ENCODE measurements around the gene PSMC3.

Gene PSMC3

DNA sequence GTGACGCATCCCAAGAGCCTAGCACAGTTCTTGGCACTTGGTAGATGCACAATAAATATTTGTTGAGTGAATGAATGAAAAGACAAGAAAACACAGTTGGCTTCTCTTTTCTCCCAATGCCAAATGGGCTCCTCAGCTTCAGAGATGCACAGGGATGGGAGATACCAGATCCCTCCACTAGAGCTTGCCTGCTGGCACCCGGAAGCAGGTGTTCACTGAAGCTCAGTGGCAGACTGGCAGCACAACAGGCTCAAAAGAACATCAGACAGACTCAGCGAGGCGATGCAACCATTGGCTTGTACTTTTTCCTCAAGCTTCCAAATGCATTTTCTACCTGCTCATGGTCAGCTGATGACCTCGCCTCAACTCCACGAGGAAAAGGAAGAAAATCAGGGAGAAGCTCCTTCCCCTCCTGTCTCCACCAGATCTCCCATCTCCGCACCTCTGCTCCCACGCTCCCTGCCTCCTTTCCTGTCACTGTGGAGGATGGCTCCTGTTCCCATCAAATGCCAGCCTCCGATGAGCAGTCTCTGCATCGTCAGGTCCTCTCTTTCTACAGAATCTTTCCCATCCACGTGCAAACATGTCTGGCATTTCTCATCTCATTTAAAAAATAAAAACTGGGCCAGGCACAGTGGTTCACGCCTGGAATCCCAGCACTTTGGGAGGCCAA, 16.9 kb upstream of the PSMC3 start:
- Histone ChIP-seq H3K27ac (ENCODE audit: low read length) (no peak overlapping the region), H3K27me3 (ENCODE audit: control insufficient read depth in 1 of 2, insufficient read depth in 2 of 2, low read length in 2 of 2) (no peaks in the 10 kb centered on the region), H3K9ac (ENCODE audit: low read length in 2 of 2) (no peak overlapping the region), H3K36me3 (ENCODE audit: control insufficient read depth in 2 of 2, insufficient read depth in 2 of 2, low read length in 2 of 2) (no peaks in the 10 kb centered on the region), H3K9me3 (ENCODE audit: control insufficient read depth in 2 of 2, low read length in 2 of 2) (no peaks in the 10 kb centered on the region), H3K4me1 (ENCODE audit: control insufficient read depth, insufficient read depth, low read length) (peaks cover under 1% of the 10 kb centered on the region), H3K4me3 (ENCODE audit: low read length in 2 of 2) (no peak overlapping the region)

DNA sequence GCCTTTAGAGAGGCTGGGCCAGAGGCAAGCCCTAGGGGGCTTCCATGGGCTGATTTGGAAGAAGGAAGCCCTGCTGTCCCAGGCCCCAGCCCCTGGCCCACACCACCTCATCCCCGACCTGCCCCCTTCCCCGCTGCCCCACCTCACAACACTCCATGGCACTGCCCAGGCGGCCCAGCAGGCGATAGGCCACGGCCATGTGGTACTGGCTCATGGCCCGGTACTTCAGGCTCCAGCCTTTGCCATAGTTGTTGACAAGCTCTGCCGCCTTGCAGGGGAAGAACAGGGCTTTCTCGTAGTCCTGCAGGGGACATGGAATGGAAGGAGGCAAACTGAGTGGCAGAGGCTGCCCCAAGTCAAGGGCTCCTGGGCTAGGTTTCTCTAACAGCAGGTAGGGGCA, 16.3 kb upstream of the PSMC3 start:
- Histone ChIP-seq H3K9ac (ENCODE audit: low read length in 2 of 2) (no peak overlapping the region), H3K4me1 (ENCODE audit: control insufficient read depth, insufficient read depth, low read length) (peaks cover 7% of the 10 kb centered on the region), H3K36me3 (ENCODE audit: control insufficient read depth in 2 of 2, insufficient read depth in 2 of 2, low read length in 2 of 2) (no peaks in the 10 kb centered on the region), H3K9me3 (ENCODE audit: control insufficient read depth in 2 of 2, low read length in 2 of 2) (no peaks in the 10 kb centered on the region), H3K4me3 (ENCODE audit: low read length in 2 of 2) (no peak overlapping the region), H3K27me3 (ENCODE audit: control insufficient read depth in 1 of 2, insufficient read depth in 2 of 2, low read length in 2 of 2) (no peaks in the 10 kb centered on the region), H3K27ac (ENCODE audit: low read length) (no peak overlapping the region)

DNA sequence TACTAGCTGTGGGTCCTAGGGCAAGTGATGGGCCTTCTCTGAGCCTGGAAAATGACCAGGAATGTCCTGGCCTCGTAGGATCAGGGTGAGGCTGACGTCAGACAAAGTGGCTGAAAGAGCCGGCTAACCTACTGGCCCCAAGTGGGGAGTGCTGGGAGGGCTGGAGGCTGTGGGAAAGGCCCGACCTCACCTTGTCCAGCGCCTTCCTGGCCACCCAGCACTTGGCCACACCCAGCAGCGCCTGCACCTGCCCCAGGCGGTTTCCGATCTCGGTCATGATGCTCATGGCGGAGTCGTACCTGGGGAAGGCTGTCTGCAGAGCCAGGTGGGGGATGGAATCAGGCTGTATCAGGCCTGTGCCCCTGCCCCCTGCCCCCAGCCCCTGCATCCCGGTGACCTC, 15.2 kb upstream of the PSMC3 start:
- no peaks in the 10 kb centered on the region for H3K27me3 ChIP-seq (ENCODE audit: control insufficient read depth in 1 of 2, insufficient read depth in 2 of 2, low read length in 2 of 2)

DNA sequence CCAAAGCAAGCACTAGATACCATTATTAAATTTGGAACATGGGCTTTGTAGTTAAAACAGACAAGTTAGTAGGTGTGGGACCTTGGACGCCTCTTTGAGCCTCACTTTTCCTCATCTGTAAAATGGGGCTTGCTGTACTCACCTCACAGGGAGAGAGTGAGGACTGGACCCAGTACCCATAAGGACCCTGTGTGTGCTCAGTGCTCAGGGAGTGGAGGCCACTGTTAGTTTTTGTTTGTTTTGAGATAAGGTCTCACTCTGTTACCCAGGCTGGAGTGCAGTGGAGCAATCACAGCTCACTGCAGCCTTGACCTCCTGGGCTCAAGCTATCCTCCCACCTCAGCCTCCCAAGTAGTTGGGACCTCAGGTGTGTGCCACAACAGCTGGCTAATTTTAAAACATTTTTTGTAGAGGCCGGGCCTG, 13.8 kb upstream of the PSMC3 start:
- Histone ChIP-seq H3K27me3 (ENCODE audit: control insufficient read depth in 1 of 2, insufficient read depth in 2 of 2, low read length in 2 of 2) (no peaks in the 10 kb centered on the region), H3K9ac (ENCODE audit: low read length in 2 of 2) (no peak overlapping the region), H3K27ac (ENCODE audit: low read length) (no peak overlapping the region), H3K4me3 (ENCODE audit: low read length in 2 of 2) (no peak overlapping the region), H3K4me1 (ENCODE audit: control insufficient read depth, insufficient read depth, low read length) (peaks cover 8% of the 10 kb centered on the region), H3K36me3 (ENCODE audit: control insufficient read depth in 2 of 2, insufficient read depth in 2 of 2, low read length in 2 of 2) (no peaks in the 10 kb centered on the region), H3K9me3 (ENCODE audit: control insufficient read depth in 2 of 2, low read length in 2 of 2) (no peaks in the 10 kb centered on the region)

More for the DNA sequence above, 15.2 kb upstream of the PSMC3 start:
- Histone ChIP-seq H3K9me3 (ENCODE audit: control insufficient read depth in 2 of 2, low read length in 2 of 2) (no peaks in the 10 kb centered on the region), H3K27ac (ENCODE audit: low read length) (no peak overlapping the region), H3K9ac (ENCODE audit: low read length in 2 of 2) (no peak overlapping the region), H3K4me1 (ENCODE audit: control insufficient read depth, insufficient read depth, low read length) (peaks cover 8% of the 10 kb centered on the region), H3K36me3 (ENCODE audit: control insufficient read depth in 2 of 2, insufficient read depth in 2 of 2, low read length in 2 of 2) (no peaks in the 10 kb centered on the region), H3K4me3 (ENCODE audit: low read length in 2 of 2) (no peak overlapping the region)

DNA sequence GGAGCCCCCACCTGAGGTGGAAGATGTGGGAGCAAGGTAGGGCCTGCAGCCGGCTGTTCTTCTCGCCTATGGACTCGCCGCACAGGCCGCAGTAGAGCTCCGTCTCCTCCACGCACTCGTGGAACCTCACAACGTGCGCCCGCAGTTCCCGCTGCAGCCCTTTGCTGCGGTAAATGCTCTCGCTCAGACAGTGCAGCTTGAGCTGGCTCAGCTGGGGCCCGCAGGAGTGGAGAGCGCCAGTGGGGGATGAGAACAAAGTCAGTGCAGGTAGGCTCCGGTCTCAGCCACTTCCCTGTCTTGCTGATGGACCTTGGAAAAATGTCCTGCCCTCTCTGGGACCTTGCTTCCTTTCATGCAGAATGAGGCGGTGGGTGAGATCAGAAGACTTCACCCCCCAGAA, 12.5 kb upstream of the PSMC3 start:
- H3K27me3 ChIP-seq (ENCODE audit: control insufficient read depth in 1 of 2, insufficient read depth in 2 of 2, low read length in 2 of 2), result no peaks in the 10 kb centered on the region
- H3K4me1 ChIP-seq (ENCODE audit: control insufficient read depth, insufficient read depth, low read length), result peaks cover 12% of the 10 kb centered on the region
- H3K27ac ChIP-seq (ENCODE audit: low read length), result no peak overlapping the region
- H3K9ac ChIP-seq (ENCODE audit: low read length in 2 of 2), result no peak overlapping the region
- H3K36me3 ChIP-seq (ENCODE audit: control insufficient read depth in 2 of 2, insufficient read depth in 2 of 2, low read length in 2 of 2), result no peaks in the 10 kb centered on the region
- no peaks in the 10 kb centered on the region for H3K9me3 ChIP-seq (ENCODE audit: control insufficient read depth in 2 of 2, low read length in 2 of 2)
- no peak overlapping the region for H3K4me3 ChIP-seq (ENCODE audit: low read length in 2 of 2)

DNA sequence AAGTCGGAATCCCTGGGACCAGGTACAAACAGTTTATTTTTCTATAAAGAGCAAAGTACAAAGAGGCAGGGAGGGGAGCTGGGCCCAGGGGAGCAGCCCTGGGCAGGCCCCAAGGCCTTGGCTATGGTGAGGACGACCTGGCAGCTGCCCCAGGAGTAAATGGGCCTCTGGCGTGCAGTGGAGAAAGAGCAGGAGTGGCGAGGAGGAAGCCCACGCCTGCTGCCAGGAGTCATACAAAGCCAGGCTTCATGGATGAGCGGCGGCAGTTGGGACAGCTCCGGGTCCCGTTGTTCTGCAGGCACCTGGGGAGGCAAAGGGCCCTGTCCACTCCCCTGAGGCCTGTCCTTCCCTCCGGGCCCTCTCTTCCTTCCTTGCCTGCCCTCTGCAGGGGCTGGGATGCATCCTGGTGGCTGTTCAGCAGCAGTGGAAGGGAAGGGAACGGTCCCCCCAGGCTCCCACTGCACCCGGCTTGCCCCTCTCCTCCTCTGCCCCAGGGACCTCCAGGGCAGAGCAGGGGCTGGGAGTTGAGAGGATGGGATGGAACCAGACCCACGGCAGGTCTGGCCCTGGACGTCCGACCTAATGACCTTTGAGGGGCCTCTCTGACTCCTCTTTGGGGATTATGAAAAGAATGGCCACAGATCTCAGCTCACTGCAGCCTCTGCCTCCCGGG, 11.6 kb upstream of the PSMC3 start:
- H3K36me3 ChIP-seq (ENCODE audit: control insufficient read depth in 2 of 2, insufficient read depth in 2 of 2, low read length in 2 of 2), result no peaks in the 10 kb centered on the region
- H3K9me3 ChIP-seq (ENCODE audit: control insufficient read depth in 2 of 2, low read length in 2 of 2), result no peaks in the 10 kb centered on the region
- H3K27ac ChIP-seq (ENCODE audit: low read length), result peak overlapping the region; percentile 53

DNA sequence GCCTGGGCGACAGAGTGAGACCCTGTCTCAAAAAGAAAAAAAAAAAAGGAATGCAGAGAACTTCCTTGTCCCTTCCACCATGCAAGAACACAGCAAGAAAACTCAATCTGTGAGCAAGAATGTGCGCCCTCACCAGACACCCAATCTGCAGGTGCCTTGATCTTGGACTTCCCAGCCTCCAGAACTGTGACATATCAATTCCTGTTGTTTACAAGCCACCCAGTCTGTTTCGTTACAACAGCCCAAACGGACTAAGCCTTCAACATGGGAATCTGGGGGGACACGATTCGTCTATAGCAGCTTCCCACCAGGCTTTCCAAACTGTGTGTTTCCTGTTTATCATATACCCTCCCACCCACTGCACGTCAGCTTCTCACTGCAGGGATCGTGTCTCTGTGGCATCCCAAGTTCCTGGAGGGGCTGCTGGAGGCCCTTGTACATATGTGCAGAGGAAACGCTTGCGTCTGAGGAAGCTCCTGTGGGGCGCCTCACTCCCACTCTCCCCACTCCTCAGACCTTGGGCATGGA, 11.0 kb upstream of the PSMC3 start:
- peaks cover 12% of the 10 kb centered on the region for H3K4me1 ChIP-seq (ENCODE audit: control insufficient read depth, insufficient read depth, low read length)
- no peaks in the 10 kb centered on the region for H3K36me3 ChIP-seq (ENCODE audit: control insufficient read depth in 2 of 2, insufficient read depth in 2 of 2, low read length in 2 of 2)
- H3K9ac ChIP-seq (ENCODE audit: low read length in 2 of 2), result peak overlapping the region in 1 of 2 donors; percentile 21
- peak overlapping the region; percentile 53 for H3K27ac ChIP-seq (ENCODE audit: low read length)
- H3K4me3 ChIP-seq (ENCODE audit: low read length in 2 of 2), result no peak overlapping the region
- H3K27me3 ChIP-seq (ENCODE audit: control insufficient read depth in 1 of 2, insufficient read depth in 2 of 2, low read length in 2 of 2), result no peaks in the 10 kb centered on the region
- H3K9me3 ChIP-seq (ENCODE audit: control insufficient read depth in 2 of 2, low read length in 2 of 2), result no peaks in the 10 kb centered on the region

More for the DNA sequence above, 11.6 kb upstream of the PSMC3 start:
- H3K27me3 ChIP-seq (ENCODE audit: control insufficient read depth in 1 of 2, insufficient read depth in 2 of 2, low read length in 2 of 2), result no peaks in the 10 kb centered on the region
- H3K4me1 ChIP-seq (ENCODE audit: control insufficient read depth, insufficient read depth, low read length), result peaks cover 12% of the 10 kb centered on the region
- peak overlapping the region in 1 of 2 donors; percentile 21 for H3K9ac ChIP-seq (ENCODE audit: low read length in 2 of 2)
- H3K4me3 ChIP-seq (ENCODE audit: low read length in 2 of 2), result no peak overlapping the region

DNA sequence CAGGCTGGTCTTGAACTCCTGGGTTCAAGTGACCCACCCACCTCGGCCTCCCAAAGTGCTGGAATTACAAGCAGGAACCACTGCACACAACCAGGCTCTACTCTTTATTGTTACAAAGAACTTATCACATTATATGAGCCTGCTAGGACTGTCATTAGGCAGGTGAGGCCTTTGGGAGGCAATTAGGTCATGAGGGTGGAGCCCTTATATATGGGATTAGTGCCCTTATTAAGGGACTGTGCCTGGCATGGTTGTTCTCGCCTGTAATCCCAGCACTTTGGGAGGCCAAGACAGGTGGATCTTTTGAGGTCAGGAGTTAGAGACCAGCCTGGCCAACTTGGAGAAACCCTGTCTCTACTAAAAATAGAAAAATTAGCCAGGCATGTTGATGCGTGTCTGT, 10.5 kb upstream of the PSMC3 start:
- no peaks in the 10 kb centered on the region for H3K36me3 ChIP-seq (ENCODE audit: control insufficient read depth in 2 of 2, insufficient read depth in 2 of 2, low read length in 2 of 2)
- H3K9ac ChIP-seq (ENCODE audit: low read length in 2 of 2), result no peak overlapping the region
- H3K4me3 ChIP-seq (ENCODE audit: low read length in 2 of 2), result no peak overlapping the region
- H3K4me1 ChIP-seq (ENCODE audit: control insufficient read depth, insufficient read depth, low read length), result peaks cover 12% of the 10 kb centered on the region
- H3K9me3 ChIP-seq (ENCODE audit: control insufficient read depth in 2 of 2, low read length in 2 of 2), result no peaks in the 10 kb centered on the region
- no peak overlapping the region for H3K27ac ChIP-seq (ENCODE audit: low read length)
- H3K27me3 ChIP-seq (ENCODE audit: control insufficient read depth in 1 of 2, insufficient read depth in 2 of 2, low read length in 2 of 2), result no peaks in the 10 kb centered on the region

DNA sequence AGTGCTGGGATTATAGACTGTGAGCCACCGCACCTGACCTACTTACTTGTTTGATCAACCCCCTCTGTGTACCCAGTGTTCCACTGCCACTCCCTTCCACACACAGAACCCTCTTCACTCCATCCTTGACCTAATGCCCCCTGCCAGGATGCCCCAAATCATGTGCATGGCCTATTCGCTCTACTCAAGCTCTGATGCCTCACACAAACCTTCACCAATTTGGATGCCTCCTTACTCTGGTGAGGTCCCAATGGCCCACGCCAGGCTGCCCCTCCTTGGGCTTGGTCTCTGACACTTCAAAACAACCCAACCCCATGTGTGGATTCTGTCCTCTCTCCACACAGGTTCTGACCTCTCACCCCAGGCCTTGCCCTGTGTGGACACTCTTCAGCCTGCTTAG, 9.4 kb upstream of the PSMC3 start:
- H3K9ac ChIP-seq (ENCODE audit: low read length in 2 of 2), result no peak overlapping the region
- no peaks in the 10 kb centered on the region for H3K9me3 ChIP-seq (ENCODE audit: control insufficient read depth in 2 of 2, low read length in 2 of 2)
- H3K36me3 ChIP-seq (ENCODE audit: control insufficient read depth in 2 of 2, insufficient read depth in 2 of 2, low read length in 2 of 2), result no peaks in the 10 kb centered on the region
- H3K27ac ChIP-seq (ENCODE audit: low read length), result no peak overlapping the region
- H3K4me1 ChIP-seq (ENCODE audit: control insufficient read depth, insufficient read depth, low read length), result peaks cover 12% of the 10 kb centered on the region
- no peaks in the 10 kb centered on the region for H3K27me3 ChIP-seq (ENCODE audit: control insufficient read depth in 1 of 2, insufficient read depth in 2 of 2, low read length in 2 of 2)
- no peak overlapping the region for H3K4me3 ChIP-seq (ENCODE audit: low read length in 2 of 2)

DNA sequence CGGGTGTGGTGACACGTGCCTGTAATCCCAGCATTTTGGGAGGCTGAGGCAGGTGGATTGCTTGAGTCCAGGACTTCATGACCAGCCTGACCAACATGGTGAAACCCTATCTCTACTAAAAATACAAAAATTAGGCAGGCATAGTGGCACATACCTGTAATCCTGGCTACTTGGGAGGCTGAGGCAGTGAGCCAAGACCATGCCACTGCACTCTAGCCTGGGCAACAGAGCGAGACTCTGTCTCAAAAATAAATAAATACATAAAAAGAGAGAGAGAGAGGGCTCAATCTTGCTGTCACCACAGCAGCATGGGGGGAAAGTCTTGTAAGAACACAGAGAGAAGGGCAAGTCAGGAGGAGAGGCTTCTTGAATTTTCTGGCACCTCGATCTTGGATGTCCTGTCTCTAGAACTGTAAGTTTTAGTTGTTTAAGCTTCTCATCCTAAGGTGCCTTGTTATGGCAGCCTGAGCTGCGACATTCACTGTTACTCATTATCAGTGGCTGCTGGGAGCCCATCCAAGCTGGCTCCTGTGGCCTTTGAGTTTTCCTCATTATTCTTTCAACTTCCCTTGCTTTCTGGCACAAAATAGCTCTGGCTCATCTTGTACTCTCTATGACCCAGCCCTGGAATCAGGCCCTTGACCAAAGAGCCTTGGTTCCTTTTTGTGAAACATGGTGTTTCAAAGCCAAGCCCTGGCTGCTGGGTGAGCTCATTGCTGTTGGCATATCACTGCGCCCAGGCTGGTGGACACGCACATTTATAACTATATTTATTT, 8.0 kb upstream of the PSMC3 start:
- Histone ChIP-seq H3K9me3 (ENCODE audit: control insufficient read depth in 2 of 2, low read length in 2 of 2) (no peaks in the 10 kb centered on the region), H3K9ac (ENCODE audit: low read length in 2 of 2) (no peak overlapping the region), H3K27me3 (ENCODE audit: control insufficient read depth in 1 of 2, insufficient read depth in 2 of 2, low read length in 2 of 2) (no peaks in the 10 kb centered on the region), H3K36me3 (ENCODE audit: control insufficient read depth in 2 of 2, insufficient read depth in 2 of 2, low read length in 2 of 2) (no peaks in the 10 kb centered on the region), H3K27ac (ENCODE audit: low read length) (no peak overlapping the region), H3K4me3 (ENCODE audit: low read length in 2 of 2) (no peak overlapping the region), H3K4me1 (ENCODE audit: control insufficient read depth, insufficient read depth, low read length) (peaks cover 12% of the 10 kb centered on the region)
